C4-2B (cell line): ENCODE data around the gene ARHGAP1.
"Not testable (repeated sequence)": the region's sequence is repeated elsewhere in the genome, so short reads cannot be mapped to it uniquely, and the experiment has no call there.

Experiments
- CTCF ChIP-seq: fragments of 450-650 bp; conservative IDR thresholded peaks from 2 replicates; pipeline ENCODE4 v1.5.1; 2017; ENCODE audit warnings: mild to moderate bottlenecking
- ZFX ChIP-seq: fragments of 450-650 bp; IDR thresholded peaks from 2 replicates; pipeline ENCODE4 v1.6.1; 2017

GRCh38 chr11:46709351-46709750 is 8.9 kb upstream of the ARHGAP1 start:
- not testable (repeated sequence) for TF ChIP-seq CTCF, ZFX
